Measurements from ENCODE around the gene C1S.

Gene C1S

DNA sequence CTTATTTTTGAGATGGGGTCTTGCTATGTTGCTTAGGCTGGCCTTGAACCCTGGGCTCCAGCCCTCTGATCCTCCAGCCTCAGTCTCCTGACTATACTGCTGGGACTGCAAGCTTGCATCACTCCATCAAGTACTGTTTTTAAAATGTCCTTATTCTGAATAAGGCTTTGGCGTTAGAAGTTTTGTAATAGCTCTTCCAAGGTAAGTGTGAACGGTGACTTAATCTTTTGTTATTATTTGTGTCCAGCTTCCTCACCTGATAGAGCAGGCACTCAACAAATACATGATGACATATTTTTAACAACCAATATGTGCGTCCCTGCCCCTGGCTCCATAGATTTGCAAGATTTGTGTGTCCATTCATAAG, 47.1 kb downstream of the C1S start:
- DNase-seq, result no peak

DNA sequence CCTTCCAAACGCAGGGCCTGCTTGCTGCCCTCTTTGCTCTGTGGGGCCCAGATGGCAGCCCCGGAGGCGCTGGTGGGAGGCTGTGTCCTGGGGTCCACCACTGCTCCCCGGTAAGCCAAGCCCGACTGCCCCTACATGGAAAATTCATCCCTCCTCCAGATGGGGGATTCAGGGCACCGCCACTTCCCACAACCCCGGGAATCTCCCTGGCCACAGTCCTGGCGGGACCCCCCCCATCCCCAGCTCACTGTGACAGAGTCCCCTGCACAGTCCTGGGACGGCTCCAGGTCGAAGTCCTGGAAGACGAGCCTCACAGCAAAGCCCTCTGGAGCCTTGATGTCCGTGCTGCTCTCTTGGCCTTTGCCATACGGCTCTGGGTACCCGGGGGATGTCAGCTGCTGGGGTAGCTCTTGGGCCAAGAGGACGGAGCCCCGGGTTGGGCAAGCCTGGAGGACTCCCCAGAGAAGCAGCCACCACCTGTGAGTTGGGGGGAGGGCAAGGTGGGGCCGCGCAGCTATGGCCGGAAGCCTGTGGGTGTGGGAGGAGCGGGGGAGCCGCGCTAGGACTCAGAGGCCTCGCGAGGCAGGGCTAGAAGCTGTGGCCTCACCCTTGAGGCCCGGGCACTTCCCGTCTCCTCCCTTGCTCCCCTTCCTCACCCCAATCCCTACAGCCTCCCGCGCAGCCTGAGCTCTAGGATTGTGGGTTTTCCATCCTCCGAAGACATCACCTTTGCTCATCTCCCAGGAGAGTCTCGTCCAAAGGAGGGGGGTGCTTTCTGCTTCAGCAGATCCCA, 47.7 kb downstream of the C1S start:
- no peak for DNase-seq

DNA sequence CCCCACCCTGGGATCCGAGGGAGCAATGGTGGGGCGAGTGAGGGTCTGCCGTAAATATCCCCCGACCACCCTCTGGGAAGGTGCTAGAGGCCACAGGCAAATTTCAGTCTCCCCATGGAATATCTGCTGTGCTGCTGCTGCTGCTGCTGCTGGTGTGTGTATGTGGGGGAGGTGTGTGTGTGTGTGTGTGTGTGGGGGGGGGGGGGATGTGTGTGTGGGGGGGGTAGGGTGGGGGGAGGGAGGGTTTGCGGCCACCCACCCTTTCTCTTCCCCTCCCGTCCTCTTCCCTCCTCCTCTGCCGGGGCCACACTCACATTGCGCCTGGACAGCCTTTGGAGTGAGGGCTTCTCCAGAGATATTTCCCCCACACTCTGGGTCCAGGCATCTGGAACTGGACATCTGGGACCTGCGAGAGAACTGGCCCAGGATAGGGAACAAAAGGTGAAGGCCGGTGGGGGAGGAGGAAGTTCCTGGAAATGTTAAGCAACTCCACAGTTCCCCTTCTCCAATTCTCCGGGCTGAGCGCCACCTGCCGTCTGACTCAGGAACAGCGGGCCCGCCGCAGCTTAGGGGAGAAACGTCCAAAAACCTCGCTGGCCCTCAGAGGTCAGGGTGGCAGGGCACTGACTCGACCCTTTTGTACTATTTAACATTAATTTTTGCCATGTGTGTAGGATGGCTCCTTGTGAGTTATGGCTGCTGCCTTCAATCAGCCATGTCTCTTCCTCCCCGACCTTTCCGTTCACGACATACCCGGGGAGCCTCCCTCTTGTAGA, 48.5 kb downstream of the C1S start, which contains the start of gene C1RL:
Gene C1RL (minus strand): TSS at position 419 of the 776 bp plus-strand sequence. CDS start 34 bp downstream, at position 385.
- peak; percentile 50 for DNase-seq

- DNase-seq, result no peak
Measured at GRCh38 chr12:7109572-7109920, 49.0 kb downstream of the C1S start.

- DNase-seq, result no peak
Measured at GRCh38 chr12:7110661-7111060, 50.1 kb downstream of the C1S start.

DNA sequence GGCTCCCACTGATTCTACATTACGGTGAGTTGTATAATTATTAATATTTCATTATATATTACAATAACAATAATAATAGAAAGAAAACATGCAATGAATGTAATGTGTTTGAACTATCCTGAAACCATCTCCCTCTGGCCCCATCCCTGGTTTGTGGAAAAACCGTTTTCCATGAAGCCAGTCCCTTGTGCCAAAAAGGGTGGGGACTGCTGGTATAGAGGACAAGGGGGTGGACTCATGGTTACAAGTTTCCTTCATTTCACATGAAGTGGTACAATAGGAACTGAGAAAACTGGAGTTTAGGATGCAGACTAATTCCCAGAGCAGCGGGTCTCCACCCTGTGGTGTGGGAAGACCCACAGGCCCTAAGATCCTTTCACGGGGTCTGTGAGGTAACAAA, 51.5 kb downstream of the C1S start:
- no peak for DNase-seq

- DNase-seq, result no peak
Measured at GRCh38 chr12:7113389-7113871, 52.9 kb downstream of the C1S start.

DNA sequence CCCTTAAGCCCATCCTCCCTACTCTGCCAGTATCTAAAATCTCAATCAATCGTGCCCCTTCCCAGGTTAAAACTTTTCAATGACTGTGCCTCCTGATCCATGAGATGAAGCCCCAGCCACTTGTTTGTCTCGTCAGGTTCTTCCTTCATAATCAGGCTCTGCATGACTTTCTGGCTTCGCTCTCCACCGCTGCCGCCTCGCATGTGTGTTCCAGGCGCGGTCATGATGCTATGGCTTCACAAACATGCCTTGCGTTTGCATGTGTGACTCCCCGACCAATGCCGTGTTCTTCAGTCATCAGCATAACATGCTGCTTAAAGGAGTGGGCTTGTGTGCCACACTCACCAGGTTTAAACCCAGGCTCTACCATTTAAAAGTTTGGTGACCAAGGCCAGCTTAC, 53.5 kb downstream of the C1S start:
- no peak for DNase-seq

- no peak for DNase-seq
Measured at GRCh38 chr12:7114851-7115250, 54.3 kb downstream of the C1S start.

DNA sequence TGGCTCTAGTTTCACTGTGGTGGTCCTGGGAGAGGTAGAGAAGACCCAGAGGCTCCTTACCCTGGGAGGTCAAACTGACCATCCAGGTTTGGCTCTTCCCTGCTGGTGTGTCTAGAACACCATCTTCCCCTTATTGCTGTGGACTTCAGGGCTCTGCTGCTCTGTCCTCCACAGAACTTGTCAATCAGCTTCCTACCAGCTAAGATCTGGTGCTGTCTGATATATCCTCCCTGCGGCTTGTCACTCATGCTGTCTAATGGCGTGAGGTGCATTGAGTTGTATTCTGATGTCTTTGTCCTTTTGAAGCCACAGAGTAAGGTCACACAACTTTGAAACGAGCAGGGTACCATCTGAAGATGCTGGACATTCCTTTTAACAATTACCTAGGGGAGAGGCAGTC, 55.7 kb downstream of the C1S start:
- no peak for DNase-seq

- no peak for DNase-seq
Measured at GRCh38 chr12:7116916-7117315, 56.4 kb downstream of the C1S start.

- no peak for DNase-seq
Measured at GRCh38 chr12:7117670-7118069, 57.2 kb downstream of the C1S start.

DNA sequence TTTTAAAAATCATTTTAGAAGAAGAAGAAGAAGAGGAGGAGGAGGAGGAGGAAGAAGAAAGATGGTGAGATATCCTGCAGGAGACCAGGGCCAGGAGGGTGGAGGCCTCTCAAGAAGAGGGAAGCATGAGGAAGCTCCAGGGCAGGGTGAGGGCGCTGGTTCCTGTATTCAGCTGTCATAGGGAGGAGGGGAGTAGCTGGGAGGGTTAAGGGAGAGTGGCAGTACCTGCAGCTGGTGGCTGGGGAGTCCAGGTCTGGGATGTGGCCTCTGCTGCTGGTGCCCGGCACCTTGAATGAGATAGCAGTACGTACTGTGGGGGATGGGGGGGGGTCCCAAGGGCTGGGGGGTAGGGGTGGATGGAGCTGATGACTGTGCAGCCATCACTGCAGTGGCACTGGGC, 58.4 kb downstream of the C1S start:
- no peak for DNase-seq

DNA sequence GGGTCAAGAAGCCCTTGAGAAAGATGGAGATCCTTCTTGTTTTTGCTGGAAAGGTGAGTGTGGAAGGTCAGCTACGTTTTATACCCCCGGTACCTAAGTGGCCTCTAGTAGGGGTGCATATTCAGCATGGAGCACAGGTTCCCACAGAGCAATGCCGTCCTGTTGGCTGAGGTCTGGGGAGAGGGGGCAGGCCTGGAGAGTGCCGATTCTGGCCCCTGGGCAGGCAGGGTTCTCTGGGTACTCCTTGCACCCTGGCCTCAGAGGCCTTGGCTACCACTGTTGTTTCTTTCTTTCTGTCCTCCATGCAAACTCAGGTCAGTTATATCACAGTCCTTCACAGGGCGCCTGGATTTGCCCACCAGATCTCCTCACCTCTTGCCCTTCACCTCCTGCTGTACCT, 59.6 kb downstream of the C1S start:
- no peak for DNase-seq
